Heart left ventricle (tissue), 13 donors: Measurements from ENCODE around the gene MLIP.

Source experiments
- CTCF ChIP-seq, 12 donors: fragments of 200-600 bp; sonication (generic) in 4 of 12; IDR thresholded peaks; one replicate each; pipeline versions ENCODE4 v1.5.0 to v1.8.0; 2018 to 2022; ENCODE audit warnings: antibody characterized with exemption in 12 of 12, mild to moderate bottlenecking in 5 of 12
- POLR2A ChIP-seq, 2 donors: fragments of 450-650 bp; IDR thresholded peaks; one replicate each; pipeline ENCODE4 v1.6.1; 2017; ENCODE audit warnings: antibody characterized with exemption in 2 of 2, mild to moderate bottlenecking in 2 of 2, moderate library complexity in 2 of 2
- donor health status: ischemic (EF 13 %, LVEDD 7.1; RV severe dilation, severe dysfunction).
- donor health status: DM: no; HTN: yes; CAD: no.
- donor health status: DM: no; HTN: no; CAD: no.
- donor health status: ischemic (EF 25% LVEDD 6.9; RV normal size, moderate dysfunction).
- donor health status: ischemic (EF 25% LVEDD 5.7; RV mildly dilated, moderate dysfunction).
- donor health status: ischemic (EF 35%, LVEDD 5.7; RV mildly dilated, moderate dysfunction).
- donor health status: nonischemic (EF 11% LVEDD 7.7; RV severe dilation, severe dysfunction).
- donor health status: DM: yes; HTN: yes; CAD: no.
- donor health status: PGD.
- donor health status: ischemic (EF 29% LVEDD 5.4; RV normal size, mild dysfunction).
- donor health status: nonischemic (EF 23%, LVEDD 6.1; RV moderate dilation, normal function).

- TF ChIP-seq POLR2A (IDR thresholded peaks at IDR 0.05) (no peak), CTCF (IDR thresholded peaks at IDR 0.05) (no peak)
These were observed 40.6 kb downstream of the MLIP start for GRCh38 chr6:54151861-54152260.
